Measurements from ENCODE around the gene CABCOCO1. TPM values are rescaled to one million over a fixed set of nuclear protein-coding genes. Genes with fewer than 3 reads are reported as not detected.

Gene CABCOCO1
- total and polyA plus RNA-seq, 9 of the 15 experiments (the other 6 are each of a cell fraction or from before 2014, with no cell fraction given) = 0.04 TPM; not detected in 8

DNA sequence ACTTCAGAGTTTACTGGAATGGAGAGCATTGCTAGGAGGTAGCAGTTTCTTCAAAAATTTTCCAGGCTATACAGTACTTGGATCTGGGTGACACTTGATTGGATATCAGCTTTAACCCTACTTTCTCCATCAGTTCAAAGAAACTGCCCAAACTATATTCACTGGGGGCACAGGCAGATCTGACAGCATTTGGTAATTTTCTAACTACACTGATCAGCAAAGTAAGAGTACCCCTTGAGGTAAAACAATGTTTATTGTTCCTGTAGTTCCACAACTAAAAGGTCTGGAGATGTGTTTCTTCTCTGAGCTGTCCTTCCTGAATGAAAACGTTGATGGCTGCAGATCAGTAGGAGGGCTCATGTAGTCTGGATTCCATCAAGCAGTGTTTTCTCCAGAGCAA is 104.2 kb downstream of the CABCOCO1 start (continued):
- TF ChIP-seq MGA (IDR thresholded peaks at IDR 0.05) = no peak
- peak; percentile 63 for TF ChIP-seq DMBX1 (CRISPR knock-in tag; IDR thresholded peaks at IDR 0.05; ENCODE audit: borderline replicate concordance)
- TF ChIP-seq HDAC3 (IDR thresholded peaks at IDR 0.05; ENCODE audit: borderline replicate concordance, partially characterized antibody) = no peak
- TF ChIP-seq ZNF75A (CRISPR knock-in tag; IDR thresholded peaks at IDR 0.05) = no peak
- no peak for TF ChIP-seq CSDE1 (IDR thresholded peaks at IDR 0.05)
- TF ChIP-seq HCFC1 (IDR thresholded peaks at IDR 0.05; ENCODE audit: low read depth, low read length) = no peak

Measured in K562 (cell line).